OCI-LY3 (cell line): ENCODE measurements around the gene MAPK8IP1.

Experiments used
- CTCF ChIP-seq: fragments of 200-600, 300-600 bp; sonication (generic); IDR thresholded peaks from 2 replicates; pipeline ENCODE4 v1.5.1; 2014; ENCODE audit warnings: antibody characterized with exemption, low read length, low read depth
- EZH2phosphoT487 ChIP-seq: fragments of 200-600 bp; shearing (Covaris generic); IDR thresholded peaks from 2 replicates; pipeline ENCODE4 v1.6.1; 2018; ENCODE audit warnings: antibody characterized with exemption, mixed run types, low read depth

- TF ChIP-seq CTCF (no peak), EZH2phosphoT487 (no peak)
Measured at GRCh38 chr11:45920531-45921477, 35.4 kb downstream of the MAPK8IP1 start.
